H4 (cell line): ENCODE measurements around the gene LOXL3. TPM values are rescaled to one million over a fixed set of nuclear protein-coding genes. Genes with fewer than 3 reads are reported as not detected.

ENCODE experiments used
- DNase-seq: peaks from one replicate; pipeline ENCODE4 v3.0.0-alpha.2; 2015; ENCODE audit warnings: low spot score
- total RNA-seq: library from RNA; depleted of rRNA; stranded (reverse); fragments of >200 nt; shearing (Covaris generic); gene quantifications from 2 replicates; pipeline ENCODE4 v1.2.3, GENCODE V29; 2014

LOXL3 gene
- total RNA-seq, 1 experiment from 2014 or later: 2.0 TPM

DNA sequence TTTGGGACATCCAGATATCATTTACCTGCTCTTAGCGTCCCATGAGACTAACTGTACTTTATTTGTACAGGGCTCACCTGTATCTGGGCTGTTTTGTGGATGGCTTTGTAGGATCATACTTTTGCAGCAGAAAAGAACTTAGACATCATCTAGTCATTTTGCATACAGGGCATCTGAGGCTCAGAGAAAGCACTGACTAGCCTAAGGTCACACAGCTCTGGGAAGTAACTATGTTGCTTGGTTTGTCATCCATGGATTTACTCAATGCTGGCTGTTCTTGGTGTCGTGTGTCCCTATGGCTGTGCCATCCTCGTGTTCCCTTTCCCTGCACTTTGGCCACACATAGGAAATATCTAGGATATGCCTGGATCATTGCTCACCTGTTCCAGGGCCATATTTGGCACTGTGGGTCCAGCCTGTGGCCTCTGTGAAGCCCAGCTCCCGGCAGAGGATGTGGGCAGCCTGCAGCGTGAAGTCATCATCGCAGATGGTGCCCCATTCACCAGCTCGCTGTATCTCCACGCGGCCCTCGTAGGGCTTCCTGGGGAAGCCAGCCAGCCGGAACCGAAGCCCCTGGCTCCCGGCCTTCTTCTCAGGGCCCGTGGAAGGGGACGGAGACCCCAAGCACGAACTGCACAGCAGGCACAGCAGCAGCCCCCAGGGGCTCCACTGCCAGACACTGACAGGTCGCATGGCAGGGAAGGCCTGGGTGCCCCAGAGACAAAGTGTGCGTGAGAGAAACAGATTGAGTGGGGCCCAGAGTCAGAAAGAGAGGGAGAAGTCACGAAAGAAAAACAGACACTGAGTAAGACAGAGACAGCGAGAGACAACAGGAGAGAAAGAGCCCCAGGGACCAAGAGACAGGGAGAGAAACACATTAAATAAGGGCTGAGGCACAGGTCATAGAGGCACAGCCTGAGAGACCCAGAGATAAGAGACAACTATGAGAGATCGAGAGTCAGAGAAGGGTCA, 1.5 kb downstream of the LOXL3 start:
- DNase-seq: no peak

DNA sequence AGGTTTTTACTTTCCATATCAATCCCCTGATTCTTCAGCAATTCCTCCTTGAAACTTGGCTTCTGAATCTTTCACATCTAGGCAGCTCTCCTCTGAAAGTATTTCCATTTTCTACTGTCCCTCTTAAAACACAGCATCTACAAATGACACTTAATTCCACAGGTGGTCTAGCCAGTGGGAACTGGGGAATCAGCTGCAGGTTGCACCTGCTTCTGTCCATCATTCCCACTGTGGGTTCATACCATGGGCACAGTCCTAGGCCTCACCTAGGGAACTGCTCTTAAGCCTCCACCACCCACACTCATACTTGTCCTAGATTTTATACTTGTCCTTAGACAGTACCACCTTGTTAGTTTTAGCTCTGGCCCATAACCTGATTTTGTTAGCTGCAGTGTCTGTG, 2.2 kb downstream of the LOXL3 start:
- DNase-seq: no peak

DNA sequence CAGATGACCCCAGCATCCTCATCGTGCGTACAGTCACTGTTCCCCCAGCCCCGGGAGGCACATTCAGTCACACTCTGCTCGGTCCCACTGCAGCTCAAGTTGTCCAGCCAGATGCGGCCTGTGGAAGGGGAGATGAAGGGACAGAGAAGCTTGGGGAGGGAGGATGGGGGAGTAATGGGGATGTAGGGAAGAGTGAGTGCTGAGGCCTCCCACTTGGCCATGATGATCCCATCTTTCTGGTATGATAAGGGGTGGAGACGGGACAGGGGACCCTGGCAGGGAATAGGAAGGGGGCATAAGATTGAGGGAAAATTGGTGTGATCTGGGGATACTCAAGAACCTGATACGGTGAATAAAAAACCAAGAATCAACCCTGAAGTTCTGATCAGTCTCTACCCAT, 3.5 kb downstream of the LOXL3 start:
- DNase-seq: no peak

DNA sequence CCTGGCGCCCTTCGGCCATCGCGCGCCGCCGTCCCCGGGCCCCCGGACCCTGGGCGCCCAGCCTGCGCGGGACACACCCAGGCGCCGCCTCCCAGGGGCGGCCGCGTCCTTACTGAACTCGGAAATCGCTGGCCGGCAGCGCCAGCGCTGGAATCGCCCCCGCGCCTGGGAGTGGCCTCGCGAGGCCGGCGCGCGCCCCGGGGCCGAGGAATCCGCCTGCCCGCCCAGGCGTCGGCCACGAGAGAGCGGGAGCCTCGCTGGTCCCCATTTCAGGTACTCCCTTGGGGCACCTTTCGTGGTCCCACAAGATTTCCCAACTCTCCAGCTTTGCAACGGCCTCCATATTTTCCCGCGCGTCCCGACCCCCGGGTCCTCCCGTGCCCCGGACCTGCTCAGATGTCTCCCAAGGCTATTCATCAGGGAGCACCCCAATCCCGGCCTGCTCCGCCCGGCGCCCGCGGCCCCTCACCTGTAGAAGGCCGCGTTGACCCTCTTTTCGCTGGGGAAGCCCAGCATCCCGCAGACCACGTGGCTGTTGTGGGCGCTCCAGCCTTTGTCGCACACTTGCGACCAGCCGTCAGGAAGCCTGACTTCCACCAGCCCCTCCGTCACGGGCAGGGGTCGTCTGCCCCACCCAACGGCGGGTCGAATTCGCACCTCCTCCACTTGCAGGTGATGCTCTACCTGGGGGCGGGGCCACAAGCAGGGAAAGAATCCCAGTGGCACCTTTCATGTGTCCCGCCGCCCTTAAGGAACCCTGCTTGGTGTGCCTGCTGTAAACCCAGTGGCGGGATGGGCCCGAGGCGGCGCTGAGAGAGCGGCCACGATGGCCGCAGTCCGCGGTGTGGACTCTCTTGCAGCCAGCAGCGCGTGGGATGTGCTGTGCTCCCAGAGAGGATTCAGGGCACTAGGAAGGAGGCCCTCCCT, 4.6 kb downstream of the LOXL3 start:
- DNase-seq: no peak

DNA sequence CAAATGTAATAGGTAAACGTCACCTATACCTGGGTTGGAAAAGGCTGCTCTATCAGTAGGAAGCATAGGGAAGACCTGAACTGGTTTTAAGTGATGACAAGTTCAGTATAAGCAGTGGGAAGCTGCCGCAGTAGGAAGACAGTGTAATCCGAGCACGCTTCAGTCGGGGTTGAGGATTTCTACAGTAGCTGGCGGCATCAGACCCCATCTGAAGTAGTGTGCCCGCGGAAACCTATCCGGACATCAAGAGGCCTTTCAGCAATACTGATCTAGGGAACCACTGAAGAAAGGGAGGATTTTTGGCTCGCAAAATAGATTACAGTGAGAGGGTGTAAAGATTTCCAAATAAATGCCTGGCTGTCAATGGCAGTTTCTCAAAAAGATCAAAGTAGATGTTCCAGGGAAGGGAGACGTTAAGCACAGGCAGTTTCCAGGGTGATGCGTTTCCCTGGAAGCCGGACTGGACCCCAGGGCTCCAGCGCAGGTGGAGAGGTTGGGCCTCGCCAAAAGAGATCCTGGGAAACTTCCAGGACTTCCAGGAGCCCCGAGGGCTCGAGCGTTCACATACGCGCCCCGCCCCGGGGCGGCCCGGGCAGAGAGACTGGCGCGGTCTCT, 5.3 kb downstream of the LOXL3 start:
- no peak for DNase-seq

DNA sequence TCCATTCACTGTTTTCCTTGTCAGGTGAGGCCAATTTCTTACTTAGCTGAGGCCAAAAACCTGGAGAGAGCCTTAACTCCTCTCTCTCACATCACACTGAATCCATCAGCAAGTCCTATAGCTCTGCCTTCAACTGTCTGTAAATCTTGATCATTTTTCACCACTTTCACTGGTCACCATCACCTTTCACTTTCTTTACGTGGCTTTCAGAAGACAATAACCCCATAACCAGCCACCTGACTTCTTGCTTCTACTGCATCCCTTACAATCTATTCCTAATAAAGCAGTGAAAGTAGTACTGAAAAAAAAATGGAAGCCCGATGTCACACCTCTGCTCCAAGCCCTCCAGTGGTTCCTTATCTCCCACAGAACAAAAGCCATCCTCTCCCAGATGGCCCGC, 7.7 kb downstream of the LOXL3 start:
- DNase-seq: no peak

DNA sequence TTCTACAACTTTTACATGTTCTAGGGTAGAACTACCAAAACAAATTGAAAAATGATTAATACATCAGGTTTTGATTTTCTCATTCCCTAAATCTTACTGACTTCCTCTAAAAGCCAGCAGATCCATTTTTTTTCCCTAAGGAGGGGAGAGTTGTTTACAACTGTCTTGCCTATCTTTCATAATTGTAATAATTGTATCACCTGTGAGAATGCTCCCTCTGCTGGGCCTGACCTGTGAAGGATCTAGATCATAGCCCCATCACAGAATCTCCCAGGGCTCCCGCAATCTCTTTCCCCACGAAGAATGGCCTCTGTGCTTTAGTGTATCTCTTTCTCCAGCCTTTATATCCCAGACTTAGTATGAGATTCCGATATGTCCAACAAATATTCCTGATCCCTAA, 9.1 kb downstream of the LOXL3 start:
- no peak for DNase-seq

DNA sequence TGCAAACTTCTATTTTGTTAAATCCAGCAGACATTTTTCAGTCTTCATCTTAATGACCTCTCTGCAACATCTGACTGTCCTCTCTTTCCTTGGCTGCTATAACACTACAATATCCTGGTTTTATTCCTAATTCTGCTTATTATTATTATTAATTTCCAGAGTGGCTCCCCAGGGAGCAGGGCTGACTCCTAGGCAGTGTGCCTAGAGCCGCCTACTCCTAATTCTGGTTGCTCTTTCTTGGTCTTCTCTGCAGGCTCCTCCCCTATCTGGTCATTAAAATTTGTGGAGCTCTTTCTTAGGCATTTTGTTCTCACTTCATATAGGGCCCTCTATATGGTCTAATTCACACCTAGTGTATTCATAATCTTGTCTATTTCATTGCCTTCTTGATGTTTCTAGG, 10.8 kb downstream of the LOXL3 start:
- no peak for DNase-seq

DNA sequence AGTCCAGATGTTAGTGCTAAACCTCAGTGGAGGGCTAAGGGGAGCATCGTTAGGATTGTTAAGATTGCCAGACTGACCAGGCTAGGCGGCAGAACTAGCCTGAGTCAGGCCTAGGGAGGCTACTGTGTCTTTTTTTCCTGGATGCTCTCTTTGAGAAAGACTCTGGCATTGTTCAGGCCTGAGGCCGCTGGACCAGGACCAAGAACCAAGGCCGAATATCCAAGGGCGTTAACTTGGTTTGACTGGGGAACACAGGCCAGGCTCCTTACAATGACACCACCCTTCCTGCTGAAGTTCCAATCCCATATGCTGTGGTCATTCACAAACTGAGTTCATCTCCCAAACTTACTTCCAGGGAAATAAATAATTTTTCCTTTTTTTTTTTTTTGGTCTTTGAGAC, 13.5 kb downstream of the LOXL3 start:
- no peak for DNase-seq

DNA sequence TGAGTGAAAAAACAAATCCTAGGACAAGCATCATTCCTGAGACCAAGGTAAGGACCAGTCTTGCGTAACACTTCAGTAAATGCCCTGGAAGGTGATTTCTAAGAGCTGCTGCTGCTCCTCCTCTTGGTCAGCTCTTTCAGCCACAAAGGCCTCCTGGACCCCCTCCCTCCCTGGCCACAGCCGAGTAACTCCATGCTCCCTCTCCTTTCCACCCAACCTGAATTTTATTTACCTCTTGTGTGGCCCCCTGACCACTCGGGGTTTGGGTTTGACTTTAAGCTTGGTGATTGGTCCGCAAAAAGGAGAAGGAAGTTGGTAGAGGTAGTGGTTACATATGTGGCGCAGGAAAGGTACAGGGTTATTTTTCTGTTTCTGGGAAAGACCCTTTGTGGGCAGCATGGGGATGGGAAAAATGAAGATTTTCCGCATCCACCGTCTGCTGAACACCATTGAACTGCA, 14.8 kb downstream of the LOXL3 start:
- DNase-seq: no peak

DNA sequence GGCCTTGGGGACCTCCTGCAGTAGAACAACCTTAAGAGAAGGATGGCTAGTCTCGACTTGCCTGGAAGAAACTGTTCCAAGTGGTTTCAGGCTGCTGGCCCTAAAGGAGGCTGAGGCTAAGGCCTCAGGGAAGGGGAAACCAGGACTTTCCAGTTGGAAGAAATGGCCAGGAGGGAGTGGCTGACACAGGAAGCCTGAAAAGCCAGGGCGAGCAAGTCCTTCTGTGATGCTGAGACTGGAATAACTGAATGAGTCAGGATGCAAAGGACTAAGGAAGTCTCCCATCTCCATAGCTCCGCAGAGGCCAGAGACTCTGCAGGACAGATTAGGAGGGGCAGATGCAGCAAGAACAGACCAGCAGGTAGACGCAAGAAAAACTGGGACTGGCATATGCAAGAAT, 16.6 kb downstream of the LOXL3 start:
- DNase-seq: no peak

DNA sequence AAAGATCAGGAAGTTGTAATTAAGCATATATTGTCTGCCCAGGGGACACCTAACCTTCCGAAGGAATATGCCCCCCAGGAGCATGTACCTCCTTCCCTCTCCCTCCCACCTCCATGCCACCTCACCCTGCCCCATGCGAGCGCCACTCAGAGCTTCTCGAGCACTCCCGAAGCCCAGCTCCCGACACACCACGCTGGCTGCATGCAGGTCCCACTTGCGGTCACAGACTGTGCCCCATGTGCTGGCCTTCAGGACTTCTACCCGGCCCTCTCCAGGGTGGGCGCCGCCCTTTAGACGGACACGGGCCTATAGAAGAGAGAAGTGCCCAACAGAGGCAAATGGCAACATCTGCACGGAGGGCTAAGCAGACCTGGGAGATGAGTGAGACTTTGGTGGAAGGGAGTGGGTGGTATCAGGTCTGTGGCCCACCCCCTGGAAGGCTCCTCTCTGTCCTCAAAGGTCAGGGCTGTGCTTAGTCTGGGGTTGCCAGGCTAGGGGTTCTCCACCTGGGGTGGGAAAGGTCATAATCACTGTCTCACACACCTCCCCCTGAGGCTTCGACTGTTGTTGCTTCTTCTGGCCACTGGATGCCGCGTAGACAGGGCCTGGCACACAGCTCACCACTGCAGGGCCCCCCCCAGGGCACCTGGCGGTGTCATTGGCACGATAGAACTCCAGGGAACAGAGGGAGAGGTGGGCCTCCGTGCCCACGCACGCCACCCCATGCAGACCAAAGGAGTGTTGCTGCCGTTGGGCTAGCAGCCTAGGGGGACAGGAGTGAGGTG, 17.4 kb downstream of the LOXL3 start:
- no peak for DNase-seq

DNA sequence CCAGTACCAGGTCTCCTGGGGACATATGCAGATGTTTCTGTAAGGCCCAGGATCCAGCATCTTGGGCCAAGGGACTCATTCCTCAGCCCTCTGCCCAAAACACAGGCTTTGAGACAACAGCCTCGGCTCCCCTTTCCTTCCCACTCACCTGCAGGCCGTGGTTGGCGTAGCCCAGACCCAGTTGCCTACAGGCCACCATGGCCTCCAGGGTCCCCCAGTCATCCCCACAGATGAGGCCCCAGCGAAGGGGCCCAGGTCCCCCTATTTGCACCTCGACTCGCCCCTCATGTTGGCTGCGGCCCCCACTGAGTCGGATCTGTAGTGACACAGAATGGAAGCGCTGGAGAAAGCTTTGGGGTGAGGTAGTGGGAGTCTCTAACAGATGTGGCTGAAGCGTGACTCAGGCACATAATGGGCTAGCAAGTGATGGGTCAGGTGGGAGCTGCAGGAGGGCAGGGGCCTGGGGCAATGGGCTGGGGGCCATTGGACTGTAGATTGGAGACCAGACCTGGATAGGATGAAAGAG, 18.2 kb downstream of the LOXL3 start:
- no peak for DNase-seq

DNA sequence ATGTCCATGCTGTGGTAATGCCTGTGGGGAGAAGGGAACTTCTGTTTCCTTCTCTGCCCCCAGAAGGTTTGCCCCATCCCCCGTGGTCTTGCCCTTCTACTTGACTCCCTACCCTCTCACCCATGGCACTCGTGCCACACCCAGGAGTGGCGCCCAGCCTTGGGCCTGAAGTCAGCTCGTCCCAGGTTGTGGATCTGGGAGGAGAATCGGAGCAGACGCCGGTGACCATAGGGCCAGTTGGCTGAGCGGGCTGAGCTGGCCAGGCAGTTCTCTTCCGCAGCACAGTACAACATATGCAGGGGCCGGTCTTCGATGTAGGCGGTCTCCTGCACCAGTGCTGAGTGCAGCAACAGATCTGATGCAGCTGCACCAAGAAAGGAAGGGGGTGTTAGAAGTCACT, 19.3 kb downstream of the LOXL3 start:
- DNase-seq: no peak

DNA sequence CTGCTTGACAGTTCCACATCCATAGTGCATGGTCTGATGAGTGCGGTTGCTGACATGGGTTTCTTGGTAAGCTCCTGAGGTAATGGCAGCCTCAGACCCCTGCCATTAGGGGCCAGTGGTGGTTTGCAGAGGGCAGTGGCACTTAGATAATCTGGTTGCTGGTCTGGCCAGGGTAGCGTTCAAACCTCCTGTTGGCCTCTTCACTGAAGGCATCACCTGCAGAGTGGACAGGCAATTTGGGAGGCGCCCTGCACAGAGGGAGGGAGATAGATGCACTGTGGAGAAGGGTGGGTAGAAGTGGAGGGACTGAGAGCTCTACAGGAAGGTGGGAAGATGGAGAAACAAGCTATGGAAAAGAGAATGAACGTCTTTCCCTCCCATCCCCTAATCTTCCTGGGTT, 20.3 kb downstream of the LOXL3 start:
- no peak for DNase-seq

DNA sequence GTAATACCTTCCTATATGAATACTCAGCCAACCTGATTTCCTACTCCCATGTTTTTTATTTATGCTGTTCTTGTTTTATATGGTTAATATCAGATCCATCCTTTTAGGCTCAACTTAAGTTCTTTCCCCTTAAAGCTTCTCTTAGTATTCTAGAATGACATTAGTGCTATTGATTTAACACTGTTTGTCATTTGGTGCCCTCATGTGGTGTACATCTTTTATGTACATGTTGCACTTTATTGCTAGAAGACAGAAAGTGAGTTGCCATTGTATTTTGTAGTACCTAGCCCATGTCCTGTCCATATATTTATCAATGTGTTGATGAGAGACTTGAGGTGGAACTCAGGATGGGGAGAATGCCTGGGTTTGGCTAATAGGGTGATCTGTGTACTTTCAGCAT, 21.5 kb downstream of the LOXL3 start:
- peak; percentile 30 for DNase-seq

DNA sequence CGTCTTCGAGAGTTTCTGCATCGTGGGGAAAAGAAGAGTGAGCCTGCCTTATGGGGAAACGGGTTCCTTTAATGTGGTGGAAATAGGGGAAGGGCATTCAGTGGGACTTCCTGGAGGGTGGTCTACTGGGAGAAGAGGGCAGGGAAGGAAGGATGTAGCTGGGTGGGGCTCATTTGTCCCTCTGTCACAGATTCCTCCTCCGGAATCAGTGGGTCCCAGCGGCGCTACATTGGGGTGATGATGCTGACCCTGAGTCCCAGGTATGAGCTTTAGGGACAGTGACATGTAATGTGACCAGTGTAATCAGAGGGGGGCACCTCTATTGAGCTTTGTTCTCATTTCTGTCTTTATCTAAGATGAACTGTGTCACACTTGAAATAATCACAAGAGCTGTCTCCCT, 22.1 kb downstream of the LOXL3 start:
- DNase-seq: no peak

DNA sequence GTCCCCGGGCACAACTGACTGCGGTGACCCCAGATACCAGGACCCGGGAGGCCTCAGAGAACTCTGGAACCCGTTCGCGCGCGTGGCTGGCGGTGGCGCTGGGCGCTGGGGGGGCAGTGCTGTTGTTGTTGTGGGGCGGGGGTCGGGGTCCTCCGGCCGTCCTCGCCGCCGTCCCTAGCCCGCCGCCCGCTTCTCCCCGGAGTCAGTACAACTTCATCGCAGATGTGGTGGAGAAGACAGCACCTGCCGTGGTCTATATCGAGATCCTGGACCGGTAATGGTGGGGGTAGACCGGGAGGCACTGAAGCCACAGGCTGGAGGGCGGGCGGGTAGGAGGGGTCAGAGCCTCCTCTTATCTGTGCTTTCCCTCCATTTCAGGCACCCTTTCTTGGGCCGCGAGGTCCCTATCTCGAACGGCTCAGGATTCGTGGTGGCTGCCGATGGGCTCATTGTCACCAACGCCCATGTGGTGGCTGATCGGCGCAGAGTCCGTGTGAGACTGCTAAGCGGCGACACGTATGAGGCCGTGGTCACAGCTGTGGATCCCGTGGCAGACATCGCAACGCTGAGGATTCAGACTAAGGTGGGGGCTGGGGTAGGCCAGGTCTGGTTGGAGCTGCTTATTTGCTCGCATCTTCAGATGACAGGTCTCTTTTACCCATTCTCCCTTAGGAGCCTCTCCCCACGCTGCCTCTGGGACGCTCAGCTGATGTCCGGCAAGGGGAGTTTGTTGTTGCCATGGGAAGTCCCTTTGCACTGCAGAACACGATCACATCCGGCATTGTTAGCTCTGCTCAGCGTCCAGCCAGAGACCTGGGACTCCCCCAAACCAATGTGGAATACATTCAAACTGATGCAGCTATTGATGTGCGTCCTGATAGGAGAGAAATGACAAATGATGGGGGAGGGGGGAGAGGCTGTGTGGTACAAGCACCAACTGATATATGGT, 23.2 kb downstream of the LOXL3 start:
- DNase-seq: no peak

DNA sequence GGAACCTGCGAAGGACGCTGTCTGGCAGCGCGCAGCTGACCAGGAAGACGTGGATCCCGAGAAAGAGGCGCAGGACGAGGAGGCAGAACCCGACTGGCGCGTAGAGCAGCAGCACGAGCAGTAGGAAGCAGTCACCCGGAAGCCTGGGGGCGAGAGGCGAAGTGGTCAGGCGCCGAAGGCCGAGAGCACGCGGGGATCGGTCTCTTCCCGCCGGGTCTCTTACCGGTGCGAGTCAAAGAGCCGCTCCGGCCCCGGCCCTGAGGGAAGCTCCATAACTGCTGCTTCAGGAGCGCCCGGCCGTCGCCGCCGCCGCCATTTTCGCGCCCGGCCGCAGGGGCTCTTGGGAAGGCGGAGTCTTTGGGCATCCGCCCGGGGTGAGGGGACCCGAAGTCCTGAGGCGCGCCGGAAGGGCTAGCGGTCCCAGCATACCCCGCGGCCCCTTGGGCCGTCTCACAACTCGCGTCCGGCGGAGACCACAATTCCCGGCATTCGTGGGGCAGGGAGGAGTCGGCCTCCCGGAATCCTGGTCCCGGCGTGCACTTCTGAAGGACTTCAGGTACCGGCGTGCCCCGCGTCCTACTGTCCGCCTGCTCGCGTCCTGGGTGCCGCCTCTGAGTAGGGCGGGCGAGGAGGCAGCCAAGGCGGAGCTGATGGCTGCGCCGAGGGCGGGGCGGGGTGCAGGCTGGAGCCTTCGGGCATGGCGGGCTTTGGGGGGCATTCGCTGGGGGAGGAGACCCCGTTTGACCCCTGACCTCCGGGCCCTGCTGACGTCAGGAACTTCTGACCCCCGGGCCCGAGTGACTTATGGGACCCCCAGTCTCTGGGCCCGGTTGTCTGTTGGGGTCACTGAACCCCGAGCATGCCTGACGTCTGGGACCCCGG, 24.1 kb downstream of the LOXL3 start, which contains the start of the genes AUP1 and HTRA2:
Gene AUP1, minus strand, starts transcription at position 350 of the 882 bp plus-strand sequence. Its CDS starts 77 bp downstream, at position 273.
Gene HTRA2, plus strand, starts transcription at position 577 of the 882 bp plus-strand sequence. Its CDS starts 74 bp downstream, at position 651.
- DNase-seq: peak; percentile 98
